Endodermal cell (in vitro differentiated cells): ENCODE measurements around the gene ZNG1A. TPM values are rescaled to one million over a fixed set of nuclear protein-coding genes. Genes with fewer than 3 reads are reported as not detected.
"Not testable (repeated sequence)": the region's sequence is repeated elsewhere in the genome, so short reads cannot be mapped to it uniquely, and the experiment has no call there.

Experiments
- DNase-seq: peaks from one replicate; pipeline ENCODE4 v3.0.0-alpha.2; 2017
- H3K27ac ChIP-seq: 2 replicates; pipeline ENCODE4 v1.5.1; 2013; ENCODE audit warnings: mild to moderate bottlenecking, low read depth, low read length, moderate library complexity
- H3K27me3 ChIP-seq: 2 replicates; pipeline ENCODE4 v1.6.1; 2013; ENCODE audit warnings: mild to moderate bottlenecking, low read length, moderate library complexity; ENCODE audit not compliant: insufficient read depth, control insufficient read depth, poor library complexity, severe bottlenecking
- H3K36me3 ChIP-seq: 2 replicates; pipeline ENCODE4 v1.7.0; 2013; ENCODE audit warnings: mild to moderate bottlenecking, low read length, moderate library complexity; ENCODE audit not compliant: control insufficient read depth, insufficient read depth
- H3K4me1 ChIP-seq: one replicate; pipeline ENCODE4 v1.7.0; 2013; ENCODE audit warnings: low read length; ENCODE audit not compliant: control insufficient read depth, insufficient read depth
- H3K4me3 ChIP-seq: 2 replicates; pipeline ENCODE4 v1.5.1; 2013; ENCODE audit warnings: mild to moderate bottlenecking, low read length, moderate library complexity
- H3K9ac ChIP-seq: 2 replicates; pipeline ENCODE4 v1.6.1; 2013; ENCODE audit warnings: mild to moderate bottlenecking, low read length, moderate library complexity; ENCODE audit not compliant: poor library complexity, severe bottlenecking; ENCODE audit errors: extremely low read depth
- H3K9me3 ChIP-seq: 2 replicates; pipeline ENCODE4 v1.6.1; 2013; ENCODE audit warnings: mild to moderate bottlenecking, low read length, moderate library complexity; ENCODE audit not compliant: control insufficient read depth
- H3K27ac Mint-ChIP-seq: 2 replicates; pipeline ENCODE4 v1.8.0; 2020; ENCODE audit warnings: mixed read lengths
- H3K27me3 Mint-ChIP-seq: 2 replicates; pipeline ENCODE4 v1.8.0; 2021; ENCODE audit warnings: mild to moderate bottlenecking, mixed read lengths; ENCODE audit not compliant: insufficient read depth
- H3K36me3 Mint-ChIP-seq: 2 replicates; pipeline ENCODE4 v1.8.0; 2020; ENCODE audit warnings: low read depth, mixed read lengths
- H3K4me1 Mint-ChIP-seq: 2 replicates; pipeline ENCODE4 v1.8.0; 2020; ENCODE audit warnings: mixed read lengths
- H3K4me3 Mint-ChIP-seq: 2 replicates; pipeline ENCODE4 v1.8.0; 2020; ENCODE audit warnings: mild to moderate bottlenecking, moderate library complexity, mixed read lengths
- H3K9me3 Mint-ChIP-seq: 2 replicates; pipeline ENCODE4 v1.8.0; 2020; ENCODE audit warnings: mild to moderate bottlenecking, mixed read lengths
- WGBS, 2 experiments: methylation state at CpG; one replicate each; pipeline versions ENCODE4 v1.1.5 to v1.1.7; 2013; ENCODE audit warnings: missing lambda C conversion rate in 2 of 2, mixed read lengths in 1 of 2; ENCODE audit not compliant: insufficient coverage in 1 of 2, insufficient read length in 1 of 2; 5-methylcytosine and 5-hydroxymethylcytosine counted together
- total RNA-seq, 2 donors: library from RNA; stranded (reverse); fragmentation: NEBNext Ultra II Directional in 1 of 2; extraction: Animal tissue kit (Norgen Biotek cat#: 25700) in 1 of 2; gene quantifications; 2 replicates in 1 of 2; 3 replicates in 1 of 2; pipeline ENCODE4 v1.2.1, GENCODE V29; 2021

ZNG1A gene
- total RNA-seq, 2 donors from 2014 or later, result 45.7 to 68.5 TPM

GRCh38 chr9:93909-94308, 84.9 kb downstream of the ZNG1A start:
- not testable (repeated sequence) for H3K4me3 Mint-ChIP-seq, H3K4me3 ChIP-seq

GRCh38 chr9:90851-91250, 88.0 kb downstream of the ZNG1A start:
- H3K27me3 Mint-ChIP-seq, result peaks cover 23% of the 10 kb centered on the region
- not testable (repeated sequence) for H3K9me3 Mint-ChIP-seq, H3K36me3 ChIP-seq, DNase-seq, H3K36me3 Mint-ChIP-seq, H3K4me1 Mint-ChIP-seq, H3K27ac ChIP-seq, H3K4me1 ChIP-seq, H3K9ac ChIP-seq, H3K27ac Mint-ChIP-seq, H3K4me3 ChIP-seq, H3K9me3 ChIP-seq, H3K4me3 Mint-ChIP-seq, H3K27me3 ChIP-seq
- no CpG with 5 or more reads among the region's 1 CpG for WGBS, 2 experiments

More at GRCh38 chr9:93909-94308, 84.9 kb downstream of the ZNG1A start:
- H3K36me3 ChIP-seq, H3K27ac ChIP-seq, DNase-seq, H3K27me3 Mint-ChIP-seq, H3K27me3 ChIP-seq, H3K9me3 Mint-ChIP-seq, H3K9ac ChIP-seq, H3K4me1 Mint-ChIP-seq, H3K36me3 Mint-ChIP-seq, H3K9me3 ChIP-seq, H3K4me1 ChIP-seq, H3K27ac Mint-ChIP-seq: not testable (repeated sequence)
- WGBS, 2 experiments, result 75% methylated on average over 3 of the region's 5 CpGs; no CpG with 5 or more reads in 1 of the 2 experiments

GRCh38 chr9:88396-89037, 90.3 kb downstream of the ZNG1A start:
- not testable (repeated sequence) for H3K27ac ChIP-seq, DNase-seq, H3K36me3 Mint-ChIP-seq, H3K27me3 ChIP-seq, H3K36me3 ChIP-seq, H3K9me3 ChIP-seq, H3K4me3 Mint-ChIP-seq, H3K4me1 Mint-ChIP-seq, H3K4me1 ChIP-seq, H3K4me3 ChIP-seq, H3K9me3 Mint-ChIP-seq, H3K9ac ChIP-seq, H3K27ac Mint-ChIP-seq
- WGBS, 2 experiments, result 27% methylated on average over 4 of the region's 11 CpGs; no CpG with 5 or more reads in 1 of the 2 experiments
- peaks cover 22% of the 10 kb centered on the region for H3K27me3 Mint-ChIP-seq

GRCh38 chr9:87860-88259, 91.0 kb downstream of the ZNG1A start:
- not testable (repeated sequence) for DNase-seq, H3K36me3 Mint-ChIP-seq, H3K27me3 ChIP-seq, H3K9me3 Mint-ChIP-seq, H3K9me3 ChIP-seq, H3K4me3 Mint-ChIP-seq, H3K27ac ChIP-seq, H3K27ac Mint-ChIP-seq, H3K36me3 ChIP-seq, H3K9ac ChIP-seq, H3K4me3 ChIP-seq, H3K4me1 ChIP-seq, H3K4me1 Mint-ChIP-seq
- 49% methylated on average over 3 of the region's 6 CpGs; no CpG with 5 or more reads in 1 of the 2 experiments for WGBS, 2 experiments
- peaks cover 22% of the 10 kb centered on the region for H3K27me3 Mint-ChIP-seq

- not testable (repeated sequence) for H3K27ac ChIP-seq, H3K4me1 ChIP-seq, H3K36me3 Mint-ChIP-seq, H3K4me1 Mint-ChIP-seq, H3K9me3 ChIP-seq, H3K4me3 Mint-ChIP-seq, DNase-seq, H3K9me3 Mint-ChIP-seq, H3K36me3 ChIP-seq, H3K9ac ChIP-seq, H3K27ac Mint-ChIP-seq, H3K4me3 ChIP-seq, H3K27me3 ChIP-seq
- no CpG with 5 or more reads among the region's 4 CpGs for WGBS, 2 experiments
- peaks cover 22% of the 10 kb centered on the region for H3K27me3 Mint-ChIP-seq
Measured at GRCh38 chr9:87105-87504, 91.8 kb downstream of the ZNG1A start.

- not testable (repeated sequence) for H3K9me3 Mint-ChIP-seq, H3K36me3 Mint-ChIP-seq, H3K4me3 Mint-ChIP-seq, H3K27ac Mint-ChIP-seq, H3K27ac ChIP-seq, H3K36me3 ChIP-seq, H3K4me1 ChIP-seq, H3K4me3 ChIP-seq, H3K27me3 ChIP-seq, H3K4me1 Mint-ChIP-seq, H3K9me3 ChIP-seq, H3K9ac ChIP-seq, DNase-seq
- peaks cover 23% of the 10 kb centered on the region for H3K27me3 Mint-ChIP-seq
Measured at GRCh38 chr9:86697-87096, 92.2 kb downstream of the ZNG1A start.

- H3K27ac Mint-ChIP-seq, H3K9ac ChIP-seq, H3K9me3 ChIP-seq, H3K27me3 ChIP-seq, H3K4me1 ChIP-seq, H3K36me3 Mint-ChIP-seq, H3K27ac ChIP-seq, H3K4me3 ChIP-seq, DNase-seq, H3K36me3 ChIP-seq, H3K4me1 Mint-ChIP-seq, H3K4me3 Mint-ChIP-seq, H3K9me3 Mint-ChIP-seq: not testable (repeated sequence)
- peaks cover 24% of the 10 kb centered on the region for H3K27me3 Mint-ChIP-seq
- WGBS, 2 experiments, result 84 to 93% methylated on average over 9 to 23 of the region's 31 CpGs
Measured at GRCh38 chr9:82932-83689, 95.7 kb downstream of the ZNG1A start.
